ENCODE results near the gene URM1.
"Not testable (repeated sequence)": the region's sequence is repeated elsewhere in the genome, so short reads cannot be mapped to it uniquely, and the experiment has no call there.

Gene URM1

DNA sequence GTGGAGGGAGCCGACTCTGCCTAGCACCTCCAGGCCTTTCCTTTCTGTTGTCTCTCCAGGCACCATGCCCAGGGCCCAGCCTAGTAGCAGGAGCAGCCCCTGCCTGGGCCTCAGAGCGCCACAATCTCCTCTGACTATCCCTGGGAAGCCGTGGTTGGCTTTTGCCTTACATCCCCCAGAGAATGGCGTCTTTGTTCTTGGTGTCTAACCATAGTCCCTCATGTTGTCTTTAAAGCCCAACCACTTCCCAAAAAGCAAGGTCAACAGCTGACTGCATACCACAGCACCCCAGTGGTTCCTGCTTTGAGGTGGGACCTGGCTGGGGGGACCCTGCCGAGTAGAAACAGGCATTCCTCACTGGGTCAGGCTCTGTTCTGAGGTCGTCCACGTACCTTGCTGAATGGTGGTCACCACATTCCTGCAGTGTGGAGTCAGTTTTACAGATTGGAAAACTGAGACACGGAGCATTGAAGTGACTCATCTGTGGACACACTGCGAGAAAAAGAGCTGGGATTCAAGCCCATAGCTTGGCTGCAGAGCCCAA, 35.7 kb downstream of the URM1 start:
- FAIRE-seq (no peak), DNase-seq (ENCODE audit: low spot score) (peak; percentile 68)

GRCh38 chr9:128408963-128409431, 37.8 kb downstream of the URM1 start:
- DNase-seq (ENCODE audit: low spot score) = no peak
- FAIRE-seq = no peak

DNA sequence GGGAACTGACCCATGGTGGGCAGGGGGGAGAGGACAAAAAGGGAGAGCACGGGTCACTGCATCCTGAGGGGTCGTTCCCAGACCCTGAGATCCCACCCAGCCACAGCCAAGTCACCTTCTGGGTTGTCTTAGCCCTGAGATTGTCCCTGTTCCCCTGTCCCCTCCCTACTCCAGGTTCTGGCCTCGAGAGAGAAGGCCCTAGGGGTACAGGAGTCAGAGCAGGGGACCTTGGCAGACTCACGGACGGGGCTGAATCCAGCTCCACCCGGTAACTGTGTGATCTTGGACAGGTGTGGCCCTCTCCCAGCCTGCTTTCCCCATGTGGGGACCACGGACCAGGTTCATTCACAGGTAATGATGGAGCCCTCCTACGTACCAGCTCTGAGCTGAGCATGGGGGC, 38.3 kb downstream of the URM1 start:
- FAIRE-seq = no peak
- no peak for DNase-seq (ENCODE audit: low spot score)

- FAIRE-seq = no peak
Measured at GRCh38 chr9:128409978-128410377, 38.8 kb downstream of the URM1 start.

DNA sequence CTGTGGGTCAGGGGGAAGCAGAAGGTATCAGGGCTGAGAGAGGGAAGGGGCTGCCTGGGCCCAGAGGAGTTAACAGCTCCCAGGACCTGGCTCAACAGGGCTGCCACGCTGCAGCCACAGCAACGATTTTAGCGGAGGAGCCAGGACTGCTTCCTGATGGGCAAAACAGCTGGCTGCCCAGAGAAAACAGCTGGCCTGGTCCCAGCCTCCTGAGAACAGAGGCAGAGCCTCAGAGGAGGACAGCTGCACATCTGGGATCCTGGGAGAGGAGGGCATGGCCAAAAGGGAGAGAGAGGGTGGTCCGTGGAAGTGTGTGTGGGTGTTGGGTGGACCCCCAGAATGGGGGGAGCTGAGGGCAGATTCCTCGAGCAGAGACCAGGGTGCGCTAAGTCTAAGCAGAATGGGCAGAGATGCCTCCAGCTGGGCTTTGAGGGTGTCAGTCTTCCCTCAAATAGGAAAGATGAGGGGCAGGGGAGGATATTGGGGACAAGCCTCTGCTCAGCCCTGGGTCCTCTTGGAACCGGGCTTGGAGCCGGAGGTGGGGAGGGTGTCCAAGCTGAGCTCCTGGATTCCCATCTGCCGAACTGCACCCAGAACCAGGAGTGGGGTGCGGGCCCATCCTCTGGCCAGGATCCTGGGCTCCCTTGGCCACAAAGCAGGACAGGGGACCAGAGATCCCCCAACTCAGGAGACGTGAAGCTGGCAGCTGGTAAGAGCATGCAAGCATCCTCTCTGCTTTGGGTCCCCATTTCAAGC, 40.4 kb downstream of the URM1 start:
- no peak for DNase-seq (ENCODE audit: low spot score)
- no peak for FAIRE-seq

More at GRCh38 chr9:128409978-128410377, 38.8 kb downstream of the URM1 start:
- peak; percentile 13 for DNase-seq (ENCODE audit: low spot score)

- DNase-seq (ENCODE audit: low spot score) (no peak), FAIRE-seq (no peak)
Measured at GRCh38 chr9:128412120-128412790, 41.1 kb downstream of the URM1 start.

DNA sequence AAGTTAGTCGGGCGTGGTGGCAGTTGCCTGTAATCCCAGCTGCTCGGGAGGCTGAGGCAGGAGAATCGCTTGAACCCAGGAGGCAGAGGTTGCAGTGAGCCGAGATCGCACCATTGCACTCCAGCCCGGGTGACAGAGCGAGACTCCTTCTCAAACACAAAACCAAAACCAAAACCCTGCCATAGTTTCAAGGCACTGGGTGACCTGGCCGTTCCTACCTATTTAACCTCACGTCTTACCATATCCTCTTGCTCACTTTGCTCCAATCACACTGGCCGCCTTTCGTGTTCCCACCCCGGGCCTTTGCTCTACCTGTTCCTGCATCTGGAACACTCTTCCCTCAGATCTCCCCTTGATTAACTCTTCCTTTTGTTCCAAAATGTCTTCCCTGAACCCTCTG, 42.6 kb downstream of the URM1 start:
- not testable (repeated sequence) for FAIRE-seq; DNase-seq (ENCODE audit: low spot score)

- FAIRE-seq = no peak
- DNase-seq (ENCODE audit: low spot score) = no peak
Measured at GRCh38 chr9:128414461-128414860, 43.3 kb downstream of the URM1 start.

- FAIRE-seq (no peak), DNase-seq (ENCODE audit: low spot score) (no peak)
Measured at GRCh38 chr9:128415281-128415680, 44.1 kb downstream of the URM1 start.

- DNase-seq (ENCODE audit: low spot score) (no peak), FAIRE-seq (no peak)
Measured at GRCh38 chr9:128416014-128416413, 44.8 kb downstream of the URM1 start.

DNA sequence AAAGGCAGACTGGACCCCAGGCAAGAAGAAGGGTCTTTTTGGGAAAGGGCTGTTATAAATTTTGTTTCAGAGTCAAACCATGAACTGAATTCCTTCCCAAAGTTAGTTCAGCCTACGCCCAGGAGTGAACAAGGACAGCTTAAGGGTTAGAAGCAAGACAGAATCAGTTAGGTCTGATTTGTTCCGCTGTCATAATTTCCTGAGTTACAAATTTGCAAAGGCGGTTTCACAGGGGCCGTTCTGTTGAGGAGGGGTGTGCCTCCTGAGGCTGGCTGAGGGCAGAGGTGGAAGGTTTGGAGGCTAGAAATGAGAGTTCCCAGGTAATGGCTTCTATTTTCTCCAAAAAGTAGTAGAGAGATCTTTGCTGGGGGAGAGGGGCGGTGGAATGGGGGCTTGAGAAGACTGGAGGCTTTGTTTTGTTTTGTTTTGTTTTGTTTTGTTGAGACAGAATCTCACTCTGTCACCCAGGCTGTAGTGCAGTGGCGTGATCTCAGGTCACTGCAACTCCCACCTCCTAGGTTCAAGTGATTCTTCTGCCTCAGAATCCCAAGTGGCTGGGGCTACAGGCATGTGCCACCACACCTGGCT, 45.4 kb downstream of the URM1 start:
- no peak for FAIRE-seq
- no peak for DNase-seq (ENCODE audit: low spot score)

DNA sequence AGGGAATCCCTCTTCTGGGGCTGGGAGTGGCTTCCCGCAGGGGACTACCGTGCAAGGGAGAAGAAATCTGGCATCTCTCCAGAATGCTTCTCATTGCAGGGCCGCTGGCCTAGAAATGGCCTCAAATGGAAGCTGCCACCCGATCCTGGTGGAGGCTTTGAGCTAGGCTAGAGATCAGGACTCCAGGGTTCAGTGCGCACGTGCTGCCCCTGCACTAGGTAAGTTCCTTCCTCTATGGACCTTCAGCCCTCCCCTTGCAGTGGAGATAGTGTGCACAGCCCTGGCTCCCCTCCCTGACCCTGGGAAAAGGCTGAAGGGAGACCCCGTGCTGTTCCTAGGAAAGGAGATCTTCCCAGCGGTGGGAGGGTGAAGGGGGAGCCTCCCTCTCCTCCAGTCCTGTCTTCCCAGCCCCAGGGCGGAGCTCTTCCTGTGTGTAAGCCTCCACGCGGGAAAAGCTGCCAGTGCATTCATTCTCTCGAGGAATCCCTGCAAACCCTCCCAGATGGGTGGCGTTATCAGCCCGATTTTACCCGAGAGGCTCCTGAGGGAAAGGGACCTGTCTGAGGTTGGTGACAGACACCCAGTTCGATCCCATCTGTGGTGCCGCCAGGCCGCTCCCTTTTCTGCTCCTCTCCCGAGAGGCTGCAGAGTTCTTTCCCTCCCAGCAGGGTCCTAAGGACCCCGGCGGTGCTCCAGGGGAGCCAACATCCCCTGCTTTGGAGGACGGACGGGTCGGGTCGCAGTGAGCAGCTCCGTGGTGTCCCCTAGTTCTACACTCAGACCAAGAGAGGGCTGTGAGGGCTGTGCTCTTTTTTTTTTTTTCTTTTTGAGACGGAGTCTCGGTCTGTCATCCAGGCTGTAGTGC, 48.1 kb downstream of the URM1 start:
- DNase-seq (ENCODE audit: low spot score) (no peak), FAIRE-seq (no peak)

GRCh38 chr9:128420060-128420650, 49.0 kb downstream of the URM1 start:
- FAIRE-seq = no peak
- peak; percentile 44 for DNase-seq (ENCODE audit: low spot score)

- FAIRE-seq (no peak), DNase-seq (ENCODE audit: low spot score) (no peak)
Measured at GRCh38 chr9:128420651-128421481, 49.7 kb downstream of the URM1 start, which contains the start of gene CERCAM. TSS of gene CERCAM (plus strand) at chr9:128420857. CDS start at chr9:128420878, 21 bp downstream.

GRCh38 chr9:128421482-128421996, 50.4 kb downstream of the URM1 start:
- FAIRE-seq (no peak), DNase-seq (ENCODE audit: low spot score) (no peak)

DNA sequence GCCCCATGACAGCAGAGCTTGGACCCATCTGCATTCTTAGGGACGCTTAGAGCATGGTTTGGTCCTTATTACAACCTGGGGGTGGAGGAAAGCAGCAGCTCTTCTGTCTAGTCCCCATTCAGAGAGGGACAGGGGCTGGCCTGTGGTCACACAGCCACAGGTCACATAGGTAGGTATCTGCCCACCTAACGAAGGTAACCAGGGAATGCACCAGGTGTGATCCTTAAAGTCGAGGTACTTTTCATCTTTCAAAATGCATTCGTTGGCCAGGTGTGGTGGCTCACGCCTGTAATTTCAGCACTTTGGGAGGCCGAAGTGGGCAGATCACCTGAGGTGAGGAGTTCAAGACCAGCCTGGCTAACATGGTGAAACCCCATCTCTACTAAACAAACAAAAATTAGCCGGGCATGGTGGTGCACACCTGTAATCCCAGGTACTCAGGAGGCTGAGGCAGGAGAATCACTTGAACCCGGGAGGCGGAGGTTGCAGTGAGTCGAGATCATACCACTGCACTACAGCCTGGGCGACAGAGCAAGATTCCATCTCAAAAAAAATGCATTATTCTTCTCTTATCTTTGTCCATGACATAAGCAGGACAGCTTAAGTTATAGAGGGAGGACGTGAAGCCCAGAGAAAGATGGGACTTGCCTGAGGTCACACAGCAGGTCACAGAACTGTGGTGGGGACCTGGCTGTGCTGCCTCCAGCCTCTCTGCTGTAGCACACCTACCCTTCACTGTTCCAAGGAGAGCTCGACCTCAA, 51.0 kb downstream of the URM1 start:
- FAIRE-seq; DNase-seq (ENCODE audit: low spot score): not testable (repeated sequence)

DNA sequence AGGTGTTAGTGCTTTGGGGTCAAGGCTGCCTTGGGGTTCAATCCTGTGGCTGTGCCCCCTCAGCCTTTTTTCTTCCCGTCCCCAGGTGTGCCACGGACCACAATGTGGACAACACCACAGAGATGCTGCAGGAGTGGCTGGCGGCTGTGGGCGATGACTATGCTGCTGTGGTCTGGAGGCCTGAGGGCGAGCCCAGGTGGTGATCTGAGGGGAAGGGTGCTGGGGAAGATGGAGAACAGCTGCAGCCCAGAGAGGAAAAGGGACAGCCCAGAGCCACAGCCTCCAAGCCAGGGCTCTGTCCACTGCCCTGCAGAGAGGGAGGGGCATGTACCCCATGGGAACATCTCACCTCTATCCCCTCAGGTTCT, 51.6 kb downstream of the URM1 start:
- no peak for FAIRE-seq
- DNase-seq (ENCODE audit: low spot score) = no peak

DNA sequence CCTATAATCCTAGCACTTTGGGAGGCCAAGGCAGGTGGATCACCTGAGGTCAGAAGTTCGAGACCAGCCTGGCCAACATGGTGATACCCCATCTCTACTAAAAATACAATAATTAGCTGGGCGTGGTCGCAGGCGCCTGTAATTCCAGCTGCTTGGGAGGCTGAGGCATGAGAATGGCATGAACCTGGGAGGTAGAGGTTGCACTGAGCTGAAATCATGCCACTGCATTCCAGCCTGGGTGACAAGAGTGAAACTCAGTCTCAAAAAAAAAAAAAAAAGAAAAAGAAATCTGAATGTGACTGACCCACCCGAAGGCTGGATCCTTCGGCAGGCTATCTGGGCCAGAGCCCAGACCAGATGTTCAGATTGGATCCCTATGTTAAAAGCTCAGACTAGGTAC, 52.2 kb downstream of the URM1 start:
- not testable (repeated sequence) for DNase-seq (ENCODE audit: low spot score); FAIRE-seq

DNA sequence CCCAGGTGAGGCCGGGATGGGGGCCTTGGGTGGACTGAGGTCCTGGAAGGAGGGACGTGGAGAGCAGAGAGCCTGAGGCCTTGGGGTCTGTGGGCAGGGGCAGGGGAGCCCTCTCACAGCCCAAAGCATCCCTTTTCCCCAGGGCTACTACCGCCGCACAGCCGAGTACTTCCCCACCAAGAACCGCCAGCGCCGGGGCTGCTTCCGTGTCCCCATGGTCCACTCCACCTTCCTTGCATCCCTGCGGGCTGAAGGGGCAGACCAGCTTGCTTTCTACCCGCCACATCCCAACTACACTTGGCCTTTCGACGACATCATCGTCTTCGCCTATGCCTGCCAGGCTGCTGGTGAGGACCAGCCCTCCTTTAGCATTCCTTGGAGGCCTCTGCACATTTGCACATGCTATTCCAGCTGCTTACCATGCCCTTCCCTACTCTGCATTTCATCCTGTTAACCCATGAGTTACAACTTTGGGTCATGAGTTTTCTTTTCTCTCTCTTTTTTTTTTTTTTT, 53.1 kb downstream of the URM1 start:
- FAIRE-seq = no peak
- no peak for DNase-seq (ENCODE audit: low spot score)

Measured in RCC 7860 (cell line).